GM18499 (cell line): ENCODE data around the gene ARHGEF4.
"Not testable (repeated sequence)": the region's sequence is repeated elsewhere in the genome, so short reads cannot be mapped to it uniquely, and the experiment has no call there.

Source experiments
- ATAC-seq: cut with Tn5 transposase; IDR thresholded peaks from one replicate; pipeline ENCODE4 v1.9.1; 2021; ENCODE audit warnings: moderate number of reproducible peaks; ENCODE audit not compliant: insufficient read depth, unreplicated experiment

The ARHGEF4 gene

GRCh38 chr2:131058920-131059319, 222.2 kb downstream of the ARHGEF4 start:
- ATAC-seq = no peak

- ATAC-seq = no peak
Measured at GRCh38 chr2:131063501-131064283, 227.0 kb downstream of the ARHGEF4 start.

DNA sequence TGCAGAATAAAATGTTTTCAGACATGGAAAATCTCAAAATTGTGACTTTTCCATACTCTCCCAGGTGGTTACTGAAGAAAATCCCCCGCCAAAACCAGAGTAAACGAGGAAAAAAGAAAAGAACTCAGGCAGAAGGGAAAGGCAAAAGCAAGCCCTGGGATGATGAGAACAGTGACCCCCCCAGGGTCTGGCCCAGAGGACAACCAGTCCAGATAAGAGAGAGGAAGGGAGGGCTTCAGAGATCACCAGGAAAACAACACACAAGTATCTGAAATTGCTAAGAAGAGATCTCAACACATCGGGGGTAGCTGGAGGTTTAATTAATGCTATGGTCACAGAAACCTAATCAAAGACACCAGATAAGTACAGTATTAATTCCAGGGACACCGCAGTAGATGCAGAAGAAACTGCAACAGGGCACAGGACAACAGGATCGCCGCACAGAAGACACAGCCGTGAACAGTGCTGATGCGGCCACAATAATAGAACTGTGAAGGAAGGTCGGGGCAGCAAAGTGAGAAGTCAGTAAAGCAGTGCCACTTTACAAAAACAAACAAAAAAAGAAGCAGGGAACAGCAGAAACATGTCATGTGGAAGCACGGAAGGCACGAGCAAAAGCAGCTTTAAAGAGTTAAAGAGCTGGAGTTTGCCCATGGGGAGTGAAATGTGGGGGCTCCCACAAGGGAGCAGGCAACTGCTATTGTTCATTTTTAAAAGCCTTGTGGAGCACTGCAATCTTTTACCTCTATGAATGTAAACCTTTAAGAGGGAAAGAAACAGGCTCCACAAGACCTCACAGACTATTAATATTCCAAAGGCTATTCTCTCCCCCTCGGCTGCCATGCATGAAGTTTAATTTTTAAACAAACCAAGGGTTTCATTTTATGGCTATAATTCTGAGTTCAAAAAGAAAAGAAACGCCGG, 228.1 kb downstream of the ARHGEF4 start:
- no peak for ATAC-seq

GRCh38 chr2:131067465-131068125, 230.9 kb downstream of the ARHGEF4 start:
- ATAC-seq = no peak

DNA sequence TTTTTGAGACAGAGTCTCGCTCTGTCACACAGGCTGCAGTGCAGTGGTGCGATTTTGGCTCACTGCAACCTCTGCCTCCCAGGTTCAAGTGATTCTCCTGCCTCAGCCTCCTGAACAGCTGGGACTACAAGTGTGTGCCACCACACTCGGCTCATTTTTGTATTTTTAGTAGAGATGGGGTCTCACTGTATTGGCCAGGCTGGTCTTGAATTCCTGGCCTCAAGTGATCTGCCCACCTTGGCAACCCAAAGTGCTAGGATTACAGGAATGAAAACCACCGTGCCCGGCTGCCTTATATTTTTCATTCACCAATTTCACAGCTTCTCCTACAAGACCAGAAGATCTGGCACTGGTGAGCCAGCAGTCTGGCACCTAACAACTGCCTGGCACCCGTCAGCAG, 231.5 kb downstream of the ARHGEF4 start:
- ATAC-seq = not testable (repeated sequence)

- not testable (repeated sequence) for ATAC-seq
Measured at GRCh38 chr2:131075578-131075977, 238.9 kb downstream of the ARHGEF4 start.

DNA sequence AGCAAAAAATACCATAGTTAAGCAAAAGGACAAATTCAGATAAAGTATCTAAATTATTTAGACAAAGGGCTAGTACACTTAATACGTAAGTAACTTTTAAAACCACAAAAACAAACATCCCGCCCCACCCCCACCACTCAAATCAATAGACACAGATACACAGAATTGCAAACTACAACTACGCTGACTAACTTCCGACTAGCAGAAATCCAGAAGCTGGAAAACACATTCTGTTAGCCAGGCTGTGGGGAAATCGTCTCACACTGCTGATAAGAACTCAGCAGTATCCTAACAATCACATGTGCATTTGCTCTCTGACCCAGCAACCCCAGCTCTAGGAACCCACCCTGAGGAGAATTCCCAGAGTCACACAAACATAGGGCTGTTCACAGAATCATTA, 240.0 kb downstream of the ARHGEF4 start:
- ATAC-seq = no peak

DNA sequence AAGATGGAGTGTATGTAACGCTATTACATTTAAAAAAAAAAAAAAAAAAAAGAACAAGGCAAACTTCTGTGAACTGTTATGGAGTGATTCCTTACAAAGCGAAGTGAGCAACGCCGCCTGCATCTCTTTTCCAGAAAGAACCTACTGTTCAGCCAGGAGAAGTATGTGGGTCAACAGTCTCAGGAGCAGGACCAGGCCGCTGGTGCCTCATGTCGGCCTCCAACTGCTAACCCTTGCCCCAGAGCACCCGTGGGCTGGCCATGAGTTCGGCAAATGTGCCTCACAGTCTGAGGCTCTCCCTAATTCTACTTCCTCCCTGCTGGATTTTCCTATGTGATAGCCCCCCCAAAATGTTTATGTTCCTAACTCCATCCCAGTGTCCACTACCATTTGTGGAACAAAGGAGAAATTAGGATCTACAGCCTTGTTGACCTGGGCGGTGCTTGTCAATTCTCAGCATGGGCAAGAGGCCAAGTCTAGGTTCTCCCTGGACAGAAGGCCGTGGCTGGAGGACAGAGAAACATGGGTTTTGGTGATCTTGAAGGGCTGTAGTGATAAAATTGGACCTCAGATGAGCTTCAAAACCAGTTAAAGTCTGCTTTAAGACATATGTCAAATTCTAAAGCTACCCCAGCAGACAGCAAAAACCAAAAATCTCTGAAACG, 240.6 kb downstream of the ARHGEF4 start:
- ATAC-seq = no peak

DNA sequence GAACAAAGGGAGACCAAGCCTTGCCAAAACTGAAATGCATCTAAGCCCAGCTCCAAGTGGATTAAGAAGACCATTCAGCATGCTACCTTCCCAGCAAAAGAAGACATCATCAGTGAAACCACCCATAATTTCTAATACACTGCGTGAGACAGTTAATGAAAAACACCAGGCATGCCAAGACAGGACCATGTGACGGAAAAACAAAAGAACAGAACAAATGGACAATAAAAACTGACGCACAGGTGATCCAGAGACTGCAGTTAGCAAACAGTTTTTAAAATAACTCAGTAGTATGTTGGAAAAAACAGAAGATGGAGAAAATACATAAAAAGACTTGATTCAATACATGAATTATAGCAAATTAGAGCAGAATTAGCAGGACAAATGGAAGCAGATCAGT, 241.3 kb downstream of the ARHGEF4 start:
- ATAC-seq = no peak

DNA sequence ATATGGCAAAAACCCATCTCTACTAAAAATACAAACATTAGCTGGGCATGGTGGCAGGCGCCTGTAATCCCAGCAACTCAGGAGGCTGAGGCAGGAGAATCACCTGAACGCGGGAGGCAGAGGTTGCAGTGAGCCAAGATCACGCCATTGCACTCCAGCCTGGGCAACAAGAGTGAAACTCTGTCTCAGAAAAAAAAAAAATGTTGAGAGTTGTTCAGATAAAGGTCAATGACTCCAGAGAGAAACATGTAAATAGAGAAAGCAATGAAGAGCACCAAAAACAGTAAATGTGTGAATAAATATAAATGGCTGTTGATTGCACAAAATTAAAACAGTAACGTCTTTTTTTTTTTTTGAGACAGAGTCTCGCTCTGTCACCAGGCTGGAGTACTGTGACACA, 243.2 kb downstream of the ARHGEF4 start:
- not testable (repeated sequence) for ATAC-seq

- no peak for ATAC-seq
Measured at GRCh38 chr2:131081190-131081589, 244.5 kb downstream of the ARHGEF4 start.

GRCh38 chr2:131085646-131086045, 248.9 kb downstream of the ARHGEF4 start:
- ATAC-seq = no peak

GRCh38 chr2:131092458-131093005, 255.8 kb downstream of the ARHGEF4 start:
- peak; percentile 18 for ATAC-seq

GRCh38 chr2:131093006-131093695, 256.4 kb downstream of the ARHGEF4 start, which contains the start of gene FAM168B:
FAM168B (minus strand) TSS chr2:131093460; CDS start chr2:131082646, 10,814 bp downstream.
- peak; percentile 47 for ATAC-seq

- ATAC-seq = peak; percentile 61
Measured at GRCh38 chr2:131093696-131094462, 257.2 kb downstream of the ARHGEF4 start.

DNA sequence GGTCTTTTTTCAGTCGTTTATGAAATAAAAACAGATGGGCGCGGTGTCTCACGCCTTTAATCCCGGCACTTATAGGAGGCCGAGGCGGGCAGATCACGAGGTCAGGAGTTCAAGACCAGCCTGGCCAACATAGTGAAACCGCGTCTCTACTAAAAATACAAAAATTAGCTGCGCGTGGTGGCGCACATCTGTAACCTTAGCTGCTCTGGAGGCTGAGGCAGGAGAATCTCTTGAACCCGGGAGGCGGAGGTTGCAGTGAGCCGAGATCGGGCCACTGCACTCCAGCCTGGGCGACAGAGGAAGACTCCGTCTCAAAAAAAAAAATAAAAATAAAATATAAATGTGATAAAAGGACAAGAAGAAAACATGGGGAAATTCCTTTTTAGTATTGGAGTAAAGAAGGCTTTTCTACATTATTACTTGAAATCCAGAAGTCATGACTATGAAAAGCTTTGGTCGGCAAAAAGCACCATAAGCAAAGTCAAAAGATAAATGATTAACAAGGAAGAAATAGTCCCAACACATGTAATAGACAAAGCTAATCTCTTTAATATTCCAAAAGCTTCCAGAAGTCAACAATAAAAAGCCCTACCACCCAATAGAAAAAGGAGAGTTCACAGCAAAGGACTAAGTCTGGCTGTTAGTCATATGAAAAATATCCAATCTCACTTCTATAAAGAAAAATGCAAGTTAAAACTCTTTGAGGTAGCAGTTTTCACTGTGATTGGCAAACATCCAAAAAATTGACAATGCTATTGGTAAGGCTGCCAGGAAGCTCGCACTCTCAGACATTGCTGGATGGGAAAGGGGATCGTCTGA, 258.0 kb downstream of the ARHGEF4 start:
- ATAC-seq = no peak
